GM12878 (cell line): ENCODE measurements around the gene IFI27L2. TPM values are rescaled to one million over a fixed set of nuclear protein-coding genes. Genes with fewer than 3 reads are reported as not detected.

ENCODE experiments used
- ATAC-seq: fragments of 200-7000 bp; cut with Tn5 transposase; 3 replicates; pipeline ENCODE4 v1.9.1; 2020; ENCODE audit warnings: mild to moderate bottlenecking, moderate library complexity
- BruUV-seq: library from RNA; stranded (reverse); fragments of 400-500 nt; replicated peaks from 2 replicates; lab custom pipeline; 2021; lab: Mats Ljungman, UMichigan
- CTCF ChIA-PET: fragments of 300-600 bp; sonication (Branson Sonifier 250); formaldehyde crosslinking; extraction: SDS; loops from one replicate; lab custom pipeline; 2021; ENCODE audit warnings: inconsistent platforms; lab: Yijun Ruan, JAX
- POLR2A ChIA-PET: fragments of 350-600 bp; formaldehyde crosslinking; extraction: SDS; loops from one replicate; lab custom pipeline; 2021; ENCODE audit warnings: inconsistent platforms; lab: Charles Lee
- RAD21 ChIA-PET: fragments of 300-600 bp; sonication (Branson Sonifier 250); formaldehyde crosslinking; loops from one replicate; lab custom pipeline; 2023; ENCODE audit warnings: antibody characterized with exemption; ENCODE audit not compliant: unreplicated experiment; lab: Charles Lee
- SMC1A ChIA-PET: fragments of 300-600 bp; sonication (Branson Sonifier 250); formaldehyde crosslinking; loops from one replicate; lab custom pipeline; 2023; ENCODE audit not compliant: unreplicated experiment, uncharacterized antibody; lab: Charles Lee
- DNase-seq: peaks from one replicate; pipeline ENCODE4 v3.0.0-alpha.2; 2011; ENCODE audit warnings: low read depth, low spot score
- FAIRE-seq: peaks from 3 replicates; lab custom pipeline; 2011; peaks lifted over from hg19 to GRCh38; lab: Jason Lieb, UNC
- H2AFZ ChIP-seq: 2 replicates; pipeline ENCODE4 v1.6.0; 2011; ENCODE audit warnings: low read depth, low read length, control low read depth; ENCODE audit not compliant: control insufficient read depth
- H3K27ac ChIP-seq: 2 replicates; pipeline ENCODE4 v1.5.1; 2011; ENCODE audit warnings: control low read depth; ENCODE audit not compliant: control insufficient read depth, insufficient read depth
- H3K27me3 ChIP-seq, 2 experiments: replicated peaks in 1 of 2; 2 replicates each; pipeline versions ENCODE4 v1.6.0 to v1.6.1; 2011; ENCODE audit warnings: low read length in 1 of 2; ENCODE audit not compliant: control insufficient read depth in 2 of 2, insufficient read depth in 2 of 2
- H3K36me3 ChIP-seq, 2 experiments: 2 replicates each; pipeline ENCODE4 v1.5.1; 2011; ENCODE audit warnings: low read length in 1 of 2; ENCODE audit not compliant: control insufficient read depth in 2 of 2, insufficient read depth in 2 of 2
- H3K4me1 ChIP-seq: 2 replicates; pipeline ENCODE4 v1.6.1; 2011; ENCODE audit warnings: mild to moderate bottlenecking, low read length, moderate library complexity, mixed read lengths; ENCODE audit not compliant: control insufficient read depth, insufficient read depth
- H3K4me2 ChIP-seq: 2 replicates; pipeline ENCODE4 v1.6.0; 2011; ENCODE audit warnings: control low read depth; ENCODE audit not compliant: control insufficient read depth, insufficient read depth
- H3K4me3 ChIP-seq: fragments of 200-600 bp; sonication (generic); 2 replicates; pipeline ENCODE4 v1.5.1; 2016
- H3K79me2 ChIP-seq: 2 replicates; pipeline ENCODE4 v1.6.0; 2011; ENCODE audit warnings: low read length; ENCODE audit not compliant: control insufficient read depth, insufficient read depth
- H3K9ac ChIP-seq: 2 replicates; pipeline ENCODE4 v1.8.0; 2011; ENCODE audit warnings: low read length, control low read depth, mixed read lengths; ENCODE audit not compliant: control insufficient read depth, insufficient read depth
- H3K9me3 ChIP-seq: replicated peaks from 3 replicates; pipeline ENCODE4 v1.5.1; 2011; ENCODE audit warnings: mild to moderate bottlenecking, low read length; ENCODE audit not compliant: control insufficient read depth, insufficient read depth
- H4K20me1 ChIP-seq: 2 replicates; pipeline ENCODE4 v1.6.0; 2011; ENCODE audit not compliant: control insufficient read depth, insufficient read depth
- FOS ChIP-seq: IDR thresholded peaks from 3 replicates; pipeline ENCODE4 v1.6.1; 2011; ENCODE audit warnings: borderline replicate concordance; ENCODE audit not compliant: insufficient read length; ENCODE audit errors: extremely low read depth
- IRF4 ChIP-seq: IDR thresholded peaks from 2 replicates; pipeline ENCODE4 v1.6.1; 2011; ENCODE audit warnings: low read depth, low read length
- KLF5 ChIP-seq: fragments of 450-650 bp; IDR thresholded peaks from 2 replicates; pipeline ENCODE4 v1.6.1; 2014; ENCODE audit warnings: mild to moderate bottlenecking; ENCODE audit not compliant: partially characterized antibody
- LARP7 ChIP-seq: fragments of 450-650 bp; IDR thresholded peaks from 2 replicates; pipeline ENCODE4 v1.6.1; 2017; ENCODE audit warnings: mild to moderate bottlenecking
- NFYA ChIP-seq: IDR thresholded peaks from 2 replicates; pipeline ENCODE4 v1.6.1; 2011; ENCODE audit warnings: low read depth, mild to moderate bottlenecking, low read length, improper control_type of control experiment, borderline replicate concordance
- ZBTB4 ChIP-seq: fragments of 450-650 bp; formaldehyde crosslinking; IDR thresholded peaks from 2 replicates; pipeline ENCODE4 v1.4.0; 2022; ENCODE audit warnings: mild to moderate bottlenecking, moderate library complexity
- WGBS: methylation state at CpG from one replicate; pipeline ENCODE4 v1.1.6; 2016; ENCODE audit warnings: low lambda C conversion rate; ENCODE audit not compliant: insufficient replicate concordance, insufficient coverage; ENCODE audit errors: missing lambda C conversion rate; 5-methylcytosine and 5-hydroxymethylcytosine counted together
- in situ Hi-C: fragments of 300-500 bp; cut with MboI; formaldehyde crosslinking; loops from 9 replicates; pipeline ENCODE4 v1.14.3; 2018; ENCODE audit warnings: mixed read lengths
- intact Hi-C: fragments of 100-400 bp; cut with micrococcal nuclease; formaldehyde crosslinking; loops from one replicate; pipeline ENCODE4 v1.14.2; 2022; ENCODE audit not compliant: unreplicated experiment
- polyA plus RNA-seq, 11 experiments: library from polyadenylated mRNA; depleted of rRNA in 4 of 11; unstranded in 6 of 11; stranded (reverse) in 5 of 11; fragments of >200 nt; fragmentation: Nextera tagmentation in 4 of 11; fragmentation: Illumina TruSeq in 1 of 11; extraction: Ambion mirVana in 4 of 11; extraction: Trizol in 1 of 11; gene quantifications; 1 replicate in 1 of 11; 2 replicates in 10 of 11; pipeline versions ENCODE4 v1.2.1 to v1.2.3, GENCODE V29; 2011 to 2016; ENCODE audit warnings: inconsistent platforms in 2 of 11, missing spikeins in 2 of 11, low read depth in 1 of 11
- total RNA-seq, 4 experiments: library from RNA; depleted of rRNA in 3 of 4; stranded (reverse); fragments of >200 nt in 3 of 4; fragmentation: Illumina TruSeq in 1 of 4; extraction: Trizol in 1 of 4; gene quantifications; 2 replicates each; pipeline versions ENCODE4 v1.2.1 to v1.2.3, GENCODE V29; 2013 to 2021

The IFI27L2 gene
- total and polyA plus RNA-seq, 10 of the 15 experiments (the other 5 are each of a cell fraction or from before 2014, with no cell fraction given) = 26.6 to 134 (median 60.3) TPM

GRCh38 chr14:94087891-94088290 is 41.5 kb downstream of the IFI27L2 start:
- H3K9ac ChIP-seq = no peak overlapping the region
- H3K79me2 ChIP-seq = no peaks in the 10 kb centered on the region
- ChIA-PET POLR2A (no interaction called here), CTCF (no interaction called here), RAD21 (no interaction called here), SMC1A (no interaction called here)
- DNase-seq (no peak), ATAC-seq (no peak), FAIRE-seq (no peak)
- H3K9me3 ChIP-seq = no peaks in the 10 kb centered on the region; the same call in 2 of the 3 replicates
- no peak overlapping the region for H3K4me3 ChIP-seq
- H3K4me2 ChIP-seq = no peak overlapping the region
- TF ChIP-seq KLF5 (no peak), LARP7 (no peak), NFYA (no peak), ZBTB4 (CRISPR knock-in tag) (no peak), FOS (no peak), IRF4 (no peak)
- in situ Hi-C loops = no loop called here
- no peaks in the 10 kb centered on the region for H4K20me1 ChIP-seq
- intact Hi-C loops = no loop called here
- H3K36me3 ChIP-seq = no peaks in the 10 kb centered on the region
- H2AFZ ChIP-seq = no peak overlapping the region
- H3K27me3 ChIP-seq = no peaks in the 10 kb centered on the region
- no peaks in the 10 kb centered on the region for H3K4me1 ChIP-seq
- 89% methylated on average over 4 of the region's 4 CpGs for WGBS
- BruUV-seq = no TSS peak
- no peak overlapping the region for H3K27ac ChIP-seq
